ENCODE measurements around the gene PTPN3.
"Not testable (repeated sequence)": the region's sequence is repeated elsewhere in the genome, so short reads cannot be mapped to it uniquely, and the experiment has no call there.

Gene PTPN3

GRCh38 chr9:109498195-109499092 lies at the start of gene PTPN3:
Gene PTPN3 (minus strand): TSS chr9:109498307. CDS start chr9:109463434, 34,873 bp downstream.
- no peak for DNase-seq (ENCODE audit: low read depth)

DNA sequence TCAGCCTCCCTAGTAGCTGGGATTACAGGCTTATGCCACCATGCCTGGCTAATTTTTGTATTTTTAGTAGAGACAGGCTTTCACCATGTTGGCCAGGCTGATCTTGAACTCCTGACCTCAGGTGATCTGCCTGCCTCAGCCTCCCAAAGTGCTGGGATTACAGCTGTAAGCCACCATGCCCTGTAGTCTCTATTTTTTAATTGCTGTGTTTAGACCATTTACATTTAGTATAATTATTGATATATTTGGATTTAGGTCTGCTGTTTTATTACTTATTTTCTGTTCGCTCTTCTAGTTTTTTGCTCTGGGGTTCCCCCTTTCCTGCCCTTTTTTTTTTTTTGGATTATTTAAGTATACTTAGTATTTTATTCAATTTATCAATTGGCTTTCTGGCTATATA lies 46.8 kb upstream of the PTPN3 start:
- not testable (repeated sequence) for DNase-seq (ENCODE audit: low read depth)

DNA sequence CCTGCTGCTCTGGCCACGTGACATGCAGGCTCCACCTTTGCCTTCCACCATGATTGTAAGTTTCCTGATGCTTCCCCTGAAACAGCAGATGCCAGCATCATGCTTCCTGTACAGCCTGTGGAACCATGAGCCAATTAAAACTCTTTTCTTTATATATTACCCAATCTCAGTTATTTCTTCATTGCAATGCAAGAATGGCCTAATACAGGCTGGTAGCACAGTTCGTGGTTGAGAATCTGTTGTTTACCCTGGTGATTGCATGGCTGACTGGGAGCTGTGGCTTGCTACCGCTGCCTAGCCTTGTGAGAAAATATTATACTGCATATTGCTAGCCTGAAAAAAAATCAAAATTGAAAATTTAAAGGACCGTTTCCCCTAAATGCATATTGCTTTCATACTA lies 44.8 kb upstream of the PTPN3 start:
- DNase-seq (ENCODE audit: low read depth), result no peak

GRCh38 chr9:109538346-109538745 lies 40.2 kb upstream of the PTPN3 start:
- no peak for DNase-seq (ENCODE audit: low read depth)

GRCh38 chr9:109537288-109537687 lies 39.2 kb upstream of the PTPN3 start:
- DNase-seq (ENCODE audit: low read depth), result no peak

- DNase-seq (ENCODE audit: low read depth), result no peak
These were observed 38.8 kb upstream of the PTPN3 start for GRCh38 chr9:109536859-109537258.

- no peak for DNase-seq (ENCODE audit: low read depth)
These were observed 37.3 kb upstream of the PTPN3 start for GRCh38 chr9:109535365-109535764.

- no peak for DNase-seq (ENCODE audit: low read depth)
These were observed 36.0 kb upstream of the PTPN3 start for GRCh38 chr9:109534151-109534550.

DNA sequence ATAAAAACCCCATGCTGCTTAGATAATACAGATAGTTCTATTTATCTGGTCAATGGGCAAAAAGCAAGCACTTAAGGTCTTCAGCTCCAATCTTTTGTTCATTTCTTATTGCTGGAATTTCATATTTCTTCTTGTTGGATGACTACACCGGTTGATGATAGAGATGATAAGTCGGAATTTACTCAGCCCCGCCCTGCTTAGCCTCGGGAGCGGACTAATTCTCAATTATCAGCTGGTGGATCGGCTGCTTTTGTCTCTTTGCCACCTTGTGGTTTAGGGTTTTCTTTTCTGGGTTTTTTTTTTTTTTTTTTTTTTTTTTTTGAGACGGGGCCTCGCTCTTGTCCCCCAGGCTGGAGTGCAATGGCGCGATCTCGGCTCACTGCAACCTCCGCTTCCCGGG lies 34.5 kb upstream of the PTPN3 start:
- not testable (repeated sequence) for DNase-seq (ENCODE audit: low read depth)

DNA sequence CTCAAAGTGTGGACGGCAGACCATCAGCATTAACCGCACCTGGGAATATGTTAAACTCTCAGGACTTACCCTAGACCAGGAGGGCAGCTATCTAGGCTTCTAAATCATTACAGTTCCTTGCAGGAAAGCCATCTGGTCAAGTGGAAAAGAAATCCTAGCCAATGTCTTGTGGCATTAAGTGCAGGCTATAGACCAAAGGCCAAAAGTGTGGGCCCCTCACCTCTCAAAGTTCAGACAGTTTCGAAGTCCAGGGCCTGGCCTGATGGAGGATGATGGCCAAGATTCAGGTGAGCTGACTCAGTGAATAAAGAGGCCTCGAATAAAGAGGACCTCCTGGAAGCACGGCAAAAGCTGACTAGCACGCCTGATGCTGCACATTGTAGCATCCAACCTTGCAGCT lies 24.0 kb upstream of the PTPN3 start:
- no peak for DNase-seq (ENCODE audit: low read depth)

- DNase-seq (ENCODE audit: low read depth), result no peak
These were observed 22.5 kb upstream of the PTPN3 start for GRCh38 chr9:109520475-109521132.

DNA sequence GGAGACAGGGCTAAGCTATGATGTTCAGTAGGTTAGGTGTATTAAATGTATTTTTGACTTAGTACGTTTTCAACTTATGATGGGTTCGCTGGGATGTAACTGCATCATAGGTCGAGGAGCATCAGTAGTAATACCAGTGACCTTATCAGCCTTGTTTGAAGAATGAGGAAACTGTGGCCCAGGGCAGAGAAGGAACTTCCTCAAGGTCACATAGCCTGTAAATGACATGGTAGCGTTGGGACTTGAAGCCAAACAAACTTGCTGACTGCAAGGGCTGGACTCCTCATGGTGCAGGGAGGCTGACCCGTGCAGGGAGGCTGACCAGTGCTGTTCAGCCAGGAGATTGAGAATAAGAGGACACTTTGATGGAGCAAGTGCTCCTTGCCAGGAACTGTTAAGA lies 21.3 kb upstream of the PTPN3 start:
- no peak for DNase-seq (ENCODE audit: low read depth)

DNA sequence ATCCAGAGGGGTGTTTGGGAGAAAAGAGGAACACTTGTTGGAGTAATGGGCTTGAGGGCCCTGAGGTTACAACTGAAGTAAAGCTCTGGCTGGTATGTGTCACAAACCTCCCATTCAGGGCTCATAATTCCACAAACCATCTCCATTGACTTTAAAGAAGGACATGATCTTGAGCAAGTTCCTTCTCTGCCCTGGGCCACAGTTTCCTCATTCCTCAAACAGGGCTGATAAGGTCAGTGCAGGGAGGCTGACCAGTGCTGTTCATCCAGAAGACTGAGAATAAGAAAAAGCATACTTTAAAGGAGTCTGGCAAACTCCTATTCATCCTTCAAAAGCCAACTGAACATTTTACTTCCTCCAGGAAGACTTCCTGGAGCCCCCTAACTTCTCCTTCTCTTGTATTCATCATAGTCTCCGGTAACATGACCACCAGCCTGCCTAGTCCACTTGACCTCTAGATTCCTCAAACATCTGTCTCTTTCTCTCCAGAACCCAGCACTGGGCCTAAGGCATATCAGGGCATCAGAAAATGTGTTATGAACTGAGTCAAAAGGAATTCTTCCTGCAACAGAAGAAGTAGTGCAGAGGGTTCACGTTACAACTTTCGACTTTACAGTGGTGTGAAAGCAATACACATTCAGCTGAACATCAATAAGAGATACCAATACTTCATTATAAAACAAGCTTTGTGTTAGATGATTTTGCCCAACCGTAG lies 20.7 kb upstream of the PTPN3 start:
- DNase-seq (ENCODE audit: low read depth), result no peak

DNA sequence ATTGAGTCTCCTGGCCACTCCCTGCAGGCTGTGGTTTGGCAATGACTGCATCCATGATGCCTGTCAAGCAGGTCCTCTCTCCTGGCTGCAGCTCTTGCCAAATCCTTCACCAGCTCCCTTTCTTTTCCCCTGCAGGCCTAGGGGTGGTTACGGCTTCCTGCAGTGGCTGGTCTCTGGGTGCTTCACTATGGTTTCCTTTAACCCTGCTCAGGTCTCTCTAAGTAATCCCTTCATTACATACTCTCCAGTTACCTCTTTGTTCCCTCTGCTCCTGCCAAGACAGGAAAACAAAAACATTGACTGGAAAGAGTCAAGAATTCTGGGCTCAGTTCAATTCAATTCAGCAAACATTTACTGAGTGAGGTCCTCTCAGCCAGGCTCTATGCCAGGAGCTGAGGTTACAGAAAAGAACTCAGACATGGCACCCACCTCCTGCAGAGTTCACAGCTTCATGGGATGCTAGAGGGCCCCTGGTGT lies 19.8 kb upstream of the PTPN3 start:
- DNase-seq (ENCODE audit: low read depth), result no peak

- no peak for DNase-seq (ENCODE audit: low read depth)
These were observed 15.8 kb upstream of the PTPN3 start for GRCh38 chr9:109513871-109514270.

- DNase-seq (ENCODE audit: low read depth), result no peak
These were observed 14.2 kb upstream of the PTPN3 start for GRCh38 chr9:109512170-109512756.

DNA sequence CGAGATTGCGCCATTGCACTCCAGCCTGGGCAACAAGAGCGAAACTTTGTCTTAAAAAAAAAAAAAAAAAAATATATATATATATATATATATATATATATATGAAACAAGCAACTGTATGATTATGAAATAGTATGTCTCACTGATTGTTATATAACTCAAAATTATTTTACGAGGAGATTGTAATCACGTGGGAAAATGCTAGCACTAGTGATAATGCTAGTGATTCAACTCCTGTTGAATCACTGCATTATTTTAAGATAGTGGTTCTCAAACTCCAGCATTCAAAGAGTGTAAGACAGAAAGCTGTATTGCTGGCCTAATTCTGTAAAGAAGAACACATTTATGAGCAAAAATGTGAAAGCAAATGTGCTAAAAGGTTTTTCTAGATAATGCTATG lies 12.4 kb upstream of the PTPN3 start:
- DNase-seq (ENCODE audit: low read depth), result no peak

DNA sequence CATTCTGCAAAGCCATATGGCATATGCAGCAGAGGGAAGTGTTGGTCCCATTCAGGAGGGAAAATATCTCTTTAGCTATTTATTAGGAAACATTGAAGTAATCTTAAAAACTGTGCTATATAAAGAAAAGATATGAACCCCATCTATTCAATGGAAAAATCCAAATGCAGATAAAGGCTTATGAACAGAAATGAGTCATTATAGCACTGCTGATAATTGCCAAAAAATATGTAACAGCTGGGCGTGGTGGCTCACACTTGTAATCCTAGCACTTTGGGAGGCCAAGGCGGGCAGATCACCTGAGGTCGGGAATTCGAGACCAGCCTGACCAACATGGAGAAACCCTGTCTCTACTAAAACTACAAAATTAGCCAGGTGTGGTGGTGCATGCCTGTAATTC lies 11.9 kb upstream of the PTPN3 start:
- not testable (repeated sequence) for DNase-seq (ENCODE audit: low read depth)

- DNase-seq (ENCODE audit: low read depth), result no peak
These were observed 11.5 kb upstream of the PTPN3 start for GRCh38 chr9:109509611-109510010.

DNA sequence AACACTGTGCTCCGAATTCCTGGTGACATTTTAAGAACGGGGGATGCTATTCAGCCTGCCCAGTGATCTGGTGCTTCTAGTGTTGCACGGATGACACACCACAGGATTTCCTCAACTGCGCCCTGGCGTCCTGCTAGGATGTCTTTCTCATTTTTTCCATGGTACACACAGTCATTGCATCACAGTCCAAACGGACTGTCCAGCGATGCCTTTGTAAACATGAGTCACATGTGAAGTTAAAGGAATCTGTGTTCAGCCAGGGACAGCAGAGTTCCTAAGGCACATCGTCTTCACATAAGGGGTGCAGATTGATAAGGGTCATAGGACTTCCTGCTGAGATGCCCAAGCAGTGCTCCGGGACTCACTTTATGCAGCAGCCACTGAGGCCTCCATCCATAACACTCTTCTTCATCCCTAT lies 9.3 kb upstream of the PTPN3 start:
- DNase-seq (ENCODE audit: low read depth), result no peak

DNA sequence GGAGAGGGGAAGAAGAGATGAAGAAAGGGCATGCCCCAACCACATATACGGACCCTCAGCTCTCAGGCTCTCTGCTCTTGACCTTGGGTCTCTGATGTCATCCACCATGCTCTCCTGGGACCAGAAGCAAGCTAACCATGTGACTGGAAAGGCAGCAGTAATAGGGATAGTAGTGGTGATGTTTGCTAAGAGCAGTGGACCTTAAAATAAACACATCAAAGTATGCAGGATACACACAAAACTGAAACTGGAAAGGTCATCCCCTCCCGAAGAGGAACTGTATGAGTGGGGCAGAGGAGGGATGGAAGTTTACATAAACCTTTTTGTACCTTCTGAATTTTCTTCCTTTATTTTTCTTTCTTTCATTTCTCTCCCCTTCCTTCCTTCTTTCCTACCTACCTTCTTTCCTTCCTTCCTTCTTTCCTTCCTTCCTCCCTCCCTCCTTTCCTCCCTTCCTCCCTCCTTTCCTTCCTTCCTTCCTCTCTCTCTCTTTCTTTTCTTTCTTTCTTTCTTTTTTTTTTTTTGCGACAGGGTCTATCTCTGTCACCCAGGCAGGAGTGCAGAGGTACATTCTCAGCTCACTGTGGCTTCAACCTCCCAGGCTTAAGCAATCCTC lies 8.1 kb upstream of the PTPN3 start:
- DNase-seq (ENCODE audit: low read depth), result no peak

DNA sequence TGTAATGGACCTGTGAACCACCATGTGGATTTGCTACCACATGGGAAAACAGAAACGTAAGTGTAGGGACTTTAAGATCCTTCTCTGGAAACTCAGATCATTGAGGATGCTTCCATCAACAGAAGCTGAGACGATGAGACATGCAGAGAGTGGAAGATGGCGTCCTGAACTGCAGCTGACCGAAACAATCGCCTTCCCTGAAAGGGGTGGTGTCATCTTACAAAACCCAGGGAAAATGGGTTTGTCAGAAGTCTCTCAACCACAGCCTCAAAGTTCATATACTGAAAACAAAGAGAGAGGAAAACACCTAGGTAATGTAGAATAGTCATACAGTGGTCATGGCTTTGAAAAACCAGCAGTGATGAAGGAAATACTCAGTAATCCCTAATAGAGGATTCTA lies 6.6 kb upstream of the PTPN3 start:
- no peak for DNase-seq (ENCODE audit: low read depth)

Measured in stimulated activated CD8-positive, alpha-beta memory T cell treated with anti-CD3 and anti-CD28 coated beads, Interleukin-12 subunit alpha, Interleukin-12 subunit beta, amount 100 ng/mL, for 4 hours (primary cell).